Measurements from ENCODE around the gene DLG2.

DLG2 gene

GRCh38 chr11:84583106-84583505, 1044.0 kb downstream of the DLG2 start:
- H3K4me3 ChIP-seq (ENCODE audit: low read length), result no peak overlapping the region
- H3K27me3 ChIP-seq (ENCODE audit: control insufficient read depth, low read length), result no peaks in the 10 kb centered on the region
- H3K9me3 ChIP-seq (ENCODE audit: control insufficient read depth, insufficient read depth, low read length), result no peaks in the 10 kb centered on the region
- H3K4me2 ChIP-seq (ENCODE audit: low read length), result no peak overlapping the region
- H3F3A ChIP-seq (ENCODE audit: control insufficient read depth, insufficient read depth), result no peaks in the 10 kb centered on the region
- H3K9me2 ChIP-seq (replicated peaks; ENCODE audit: control insufficient read depth, low read length), result no peaks in the 10 kb centered on the region
- no peaks in the 10 kb centered on the region for H3K36me3 ChIP-seq (ENCODE audit: control insufficient read depth, low read length)
- TF ChIP-seq EZH2phosphoT487 (IDR thresholded peaks at IDR 0.05; ENCODE audit: borderline replicate concordance, low read length) (no peak), CTCF (IDR thresholded peaks at IDR 0.05; ENCODE audit: low read depth, low read length, poor library complexity, severe bottlenecking) (no peak)
- H4K20me1 ChIP-seq (ENCODE audit: control insufficient read depth, insufficient read depth, low read depth, low read length), result no peaks in the 10 kb centered on the region
- H3K4me1 ChIP-seq (ENCODE audit: control insufficient read depth, low read length), result no peaks in the 10 kb centered on the region
- H3K79me2 ChIP-seq (ENCODE audit: control insufficient read depth, low read length), result no peaks in the 10 kb centered on the region
- H3K27ac ChIP-seq (ENCODE audit: low read depth, low read length), result no peak overlapping the region

- H3K79me2 ChIP-seq (ENCODE audit: control insufficient read depth, low read length), result no peaks in the 10 kb centered on the region
- no peaks in the 10 kb centered on the region for H3K36me3 ChIP-seq (ENCODE audit: control insufficient read depth, low read length)
- H3K27me3 ChIP-seq (ENCODE audit: control insufficient read depth, low read length), result no peaks in the 10 kb centered on the region
- no peak overlapping the region for H3K27ac ChIP-seq (ENCODE audit: low read depth, low read length)
- no peak overlapping the region for H3K4me3 ChIP-seq (ENCODE audit: low read length)
- no peaks in the 10 kb centered on the region for H3K4me1 ChIP-seq (ENCODE audit: control insufficient read depth, low read length)
- no peaks in the 10 kb centered on the region for H3K9me2 ChIP-seq (replicated peaks; ENCODE audit: control insufficient read depth, low read length)
- no peaks in the 10 kb centered on the region for H3F3A ChIP-seq (ENCODE audit: control insufficient read depth, insufficient read depth)
- H3K4me2 ChIP-seq (ENCODE audit: low read length), result no peak overlapping the region
- H4K20me1 ChIP-seq (ENCODE audit: control insufficient read depth, insufficient read depth, low read depth, low read length), result no peaks in the 10 kb centered on the region
- TF ChIP-seq CTCF (IDR thresholded peaks at IDR 0.05; ENCODE audit: low read depth, low read length, poor library complexity, severe bottlenecking) (no peak), EZH2phosphoT487 (IDR thresholded peaks at IDR 0.05; ENCODE audit: borderline replicate concordance, low read length) (no peak)
- H3K9me3 ChIP-seq (ENCODE audit: control insufficient read depth, insufficient read depth, low read length), result no peaks in the 10 kb centered on the region
These were observed 1046.1 kb downstream of the DLG2 start for GRCh38 chr11:84581083-84581482.

GRCh38 chr11:84580428-84580827, 1046.7 kb downstream of the DLG2 start:
- TF ChIP-seq CTCF (IDR thresholded peaks at IDR 0.05; ENCODE audit: low read depth, low read length, poor library complexity, severe bottlenecking) (no peak), EZH2phosphoT487 (IDR thresholded peaks at IDR 0.05; ENCODE audit: borderline replicate concordance, low read length) (no peak)
- no peaks in the 10 kb centered on the region for H3K27me3 ChIP-seq (ENCODE audit: control insufficient read depth, low read length)
- no peak overlapping the region for H3K27ac ChIP-seq (ENCODE audit: low read depth, low read length)
- no peaks in the 10 kb centered on the region for H3F3A ChIP-seq (ENCODE audit: control insufficient read depth, insufficient read depth)
- no peaks in the 10 kb centered on the region for H3K36me3 ChIP-seq (ENCODE audit: control insufficient read depth, low read length)
- H3K79me2 ChIP-seq (ENCODE audit: control insufficient read depth, low read length), result no peaks in the 10 kb centered on the region
- H3K4me3 ChIP-seq (ENCODE audit: low read length), result no peak overlapping the region
- no peak overlapping the region for H3K4me2 ChIP-seq (ENCODE audit: low read length)
- H4K20me1 ChIP-seq (ENCODE audit: control insufficient read depth, insufficient read depth, low read depth, low read length), result no peaks in the 10 kb centered on the region
- no peaks in the 10 kb centered on the region for H3K9me2 ChIP-seq (replicated peaks; ENCODE audit: control insufficient read depth, low read length)
- no peaks in the 10 kb centered on the region for H3K9me3 ChIP-seq (ENCODE audit: control insufficient read depth, insufficient read depth, low read length)
- H3K4me1 ChIP-seq (ENCODE audit: control insufficient read depth, low read length), result no peaks in the 10 kb centered on the region

- no peaks in the 10 kb centered on the region for H3K36me3 ChIP-seq (ENCODE audit: control insufficient read depth, low read length)
- no peaks in the 10 kb centered on the region for H3K9me2 ChIP-seq (replicated peaks; ENCODE audit: control insufficient read depth, low read length)
- no peaks in the 10 kb centered on the region for H3K79me2 ChIP-seq (ENCODE audit: control insufficient read depth, low read length)
- TF ChIP-seq EZH2phosphoT487 (IDR thresholded peaks at IDR 0.05; ENCODE audit: borderline replicate concordance, low read length), result no peak
- TF ChIP-seq CTCF (IDR thresholded peaks at IDR 0.05; ENCODE audit: low read depth, low read length, poor library complexity, severe bottlenecking), result no peak
- H3K4me1 ChIP-seq (ENCODE audit: control insufficient read depth, low read length), result no peaks in the 10 kb centered on the region
- no peak overlapping the region for H3K4me2 ChIP-seq (ENCODE audit: low read length)
- no peaks in the 10 kb centered on the region for H3K9me3 ChIP-seq (ENCODE audit: control insufficient read depth, insufficient read depth, low read length)
- no peak overlapping the region for H3K4me3 ChIP-seq (ENCODE audit: low read length)
- H4K20me1 ChIP-seq (ENCODE audit: control insufficient read depth, insufficient read depth, low read depth, low read length), result no peaks in the 10 kb centered on the region
- no peaks in the 10 kb centered on the region for H3K27me3 ChIP-seq (ENCODE audit: control insufficient read depth, low read length)
- H3K27ac ChIP-seq (ENCODE audit: low read depth, low read length), result no peak overlapping the region
- H3F3A ChIP-seq (ENCODE audit: control insufficient read depth, insufficient read depth), result no peaks in the 10 kb centered on the region
These were observed 1053.3 kb downstream of the DLG2 start for GRCh38 chr11:84573868-84574267.

All from DOHH2 (cell line).